Uterine smooth muscle cell (primary cell): Measurements from ENCODE around the gene PRKX. TPM values are rescaled to one million over a fixed set of nuclear protein-coding genes. Genes with fewer than 3 reads are reported as not detected.

Experiments
- total RNA-seq: library from RNA; depleted of rRNA; stranded (reverse); fragments of >200 nt; gene quantifications from 2 replicates; pipeline ENCODE4 v1.2.3, GENCODE V29; 2014

Gene PRKX
- total RNA-seq = 11.8 and 18.4 TPM in 2 replicates

GRCh38 chrX:3713225-3713936 lies at the start of gene PRKX:
PRKX (minus strand) TSS chrX:3713649; CDS start chrX:3713253, 396 bp downstream.

